Thyroid gland (tissue), 4 donors: ENCODE results near the gene BAD.

Experiments used
- CTCF ChIP-seq, 6 experiments: fragments of 200-600 bp in 3 of 6; fragments of 450-650 bp in 3 of 6; sonication (generic) in 3 of 6; IDR thresholded peaks; one replicate each; pipeline ENCODE4 v1.5.1; 2016 to 2019; ENCODE audit warnings: antibody characterized with exemption in 6 of 6, mild to moderate bottlenecking in 2 of 6, inconsistent platforms in 1 of 6, moderate library complexity in 1 of 6
- POLR2A ChIP-seq, 2 donors: fragments of 450-650 bp; IDR thresholded peaks; one replicate each; pipeline ENCODE4 v1.6.1; 2017; ENCODE audit warnings: antibody characterized with exemption in 2 of 2, mild to moderate bottlenecking in 2 of 2, moderate library complexity in 1 of 2

GRCh38 chr11:64291262-64291751 is 6.8 kb upstream of the BAD start, which contains the start of gene KCNK4:
- no peak for TF ChIP-seq POLR2A (IDR thresholded peaks at IDR 0.05)
- no peak for TF ChIP-seq CTCF (IDR thresholded peaks at IDR 0.05)
